ENCODE measurements around the gene TM2D3.

GRCh38 chr15:101657968-101658784 is 6.0 kb upstream of the TM2D3 start:
- TF ChIP-seq ZFP3 (CRISPR knock-in tag; IDR thresholded peaks at IDR 0.05) (no peak), PATZ1 (CRISPR knock-in tag; IDR thresholded peaks at IDR 0.05; ENCODE audit: borderline replicate concordance) (no peak), CSRNP3 (CRISPR knock-in tag; IDR thresholded peaks at IDR 0.05) (no peak), TOX (CRISPR knock-in tag; IDR thresholded peaks at IDR 0.05; ENCODE audit: borderline replicate concordance) (no peak), POU6F1 (CRISPR knock-in tag; IDR thresholded peaks at IDR 0.05; ENCODE audit: borderline replicate concordance, low read depth) (no peak), TSHZ2 (CRISPR knock-in tag; IDR thresholded peaks at IDR 0.05) (no peak)
